Measurements from ENCODE around the gene SLC2A9. TPM values are rescaled to one million over a fixed set of nuclear protein-coding genes. Genes with fewer than 3 reads are reported as not detected.

The SLC2A9 gene
- total and polyA plus RNA-seq, 8 donors = 2.2 to 19.0 (median 4.3) TPM

- Histone ChIP-seq H3K9me3 (no peaks in the 10 kb centered on the region), H3K27me3 (no peaks in the 10 kb centered on the region), H3K27ac (no peak overlapping the region), H3K4me1 (no peaks in the 10 kb centered on the region), H3K36me3 (peaks cover 0 to 3% of the 10 kb centered on the region in 2 donors), H3K4me3 (no peak overlapping the region)
- no peak for DNase-seq
- TF ChIP-seq CTCF (IDR thresholded peaks at IDR 0.05) = no peak
- intact Hi-C loops (cut with DNase I) = no loop called here
- no peak for ATAC-seq
These were observed 44.5 kb downstream of the SLC2A9 start for GRCh38 chr4:9976781-9977180.

GRCh38 chr4:9976293-9976692 lies 45.0 kb downstream of the SLC2A9 start:
- intact Hi-C loops (cut with DNase I) = no loop called here

GRCh38 chr4:9971711-9972110 lies 49.6 kb downstream of the SLC2A9 start:
- DNase-seq (no peak), ATAC-seq (no peak)
- Histone ChIP-seq H3K4me3 (no peak overlapping the region), H3K27ac (no peak overlapping the region), H3K9me3 (no peaks in the 10 kb centered on the region), H3K27me3 (no peaks in the 10 kb centered on the region), H3K4me1 (no peaks in the 10 kb centered on the region), H3K36me3 (no peaks in the 10 kb centered on the region)
- intact Hi-C loops (cut with DNase I) = no loop called here
- no peak for TF ChIP-seq CTCF (IDR thresholded peaks at IDR 0.05)

More at GRCh38 chr4:9976293-9976692, 45.0 kb downstream of the SLC2A9 start:
- DNase-seq (no peak), ATAC-seq (no peak)
- Histone ChIP-seq H3K36me3 (peaks cover 0 to under 1% of the 10 kb centered on the region in 2 donors), H3K27ac (no peak overlapping the region), H3K27me3 (no peaks in the 10 kb centered on the region), H3K9me3 (no peaks in the 10 kb centered on the region), H3K4me3 (no peak overlapping the region), H3K4me1 (no peaks in the 10 kb centered on the region)
- no peak for TF ChIP-seq CTCF (IDR thresholded peaks at IDR 0.05)

- ATAC-seq (no peak), DNase-seq (no peak)
- H3K36me3 ChIP-seq = no peaks in the 10 kb centered on the region
- no peak overlapping the region for H3K27ac ChIP-seq
- intact Hi-C loops (cut with DNase I) = no loop called here
- no peak for TF ChIP-seq CTCF (IDR thresholded peaks at IDR 0.05)
- H3K9me3 ChIP-seq = no peaks in the 10 kb centered on the region
- H3K4me1 ChIP-seq = no peaks in the 10 kb centered on the region
- no peaks in the 10 kb centered on the region for H3K27me3 ChIP-seq
- no peak overlapping the region for H3K4me3 ChIP-seq
These were observed 50.8 kb downstream of the SLC2A9 start for GRCh38 chr4:9970399-9971011.

GRCh38 chr4:9969526-9970398 lies 51.5 kb downstream of the SLC2A9 start:
- Histone ChIP-seq H3K9me3 (no peaks in the 10 kb centered on the region), H3K4me1 (no peaks in the 10 kb centered on the region), H3K27me3 (no peaks in the 10 kb centered on the region), H3K27ac (no peak overlapping the region), H3K36me3 (no peaks in the 10 kb centered on the region), H3K4me3 (no peak overlapping the region)
- ATAC-seq = no peak
- intact Hi-C loops (cut with DNase I) = no loop called here
- DNase-seq = no peak
- no peak for TF ChIP-seq CTCF (IDR thresholded peaks at IDR 0.05)

All from left lung (tissue), 10 donors.